ENCODE data around the gene MLLT6.

MLLT6 gene

DNA sequence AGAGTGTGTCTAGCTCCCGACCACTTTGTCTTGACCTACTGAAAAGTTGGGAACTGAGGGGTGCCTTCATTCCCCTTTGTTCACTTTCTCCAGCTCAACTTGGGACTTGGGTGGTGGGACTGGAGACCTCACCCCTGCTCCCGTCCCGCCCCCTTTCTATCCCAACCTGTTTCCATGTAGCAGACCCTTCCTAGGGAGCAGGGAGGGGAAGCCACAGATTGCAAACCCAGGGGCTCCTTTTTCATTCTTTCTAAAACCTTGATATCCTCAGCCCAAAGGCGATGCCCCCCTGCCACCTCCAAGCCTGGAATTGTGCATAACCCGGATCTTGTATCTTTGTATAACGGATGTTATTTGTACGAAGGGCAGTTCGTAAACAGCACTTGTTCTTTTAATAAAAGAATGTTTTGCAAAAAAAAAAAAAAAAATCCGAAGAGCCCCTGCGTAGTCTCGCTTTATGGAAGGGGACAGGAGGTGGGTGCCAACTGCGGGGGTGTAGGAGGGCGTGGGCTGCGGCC is 24.4 kb downstream of the MLLT6 start:
- DNase-seq: no peak

DNA sequence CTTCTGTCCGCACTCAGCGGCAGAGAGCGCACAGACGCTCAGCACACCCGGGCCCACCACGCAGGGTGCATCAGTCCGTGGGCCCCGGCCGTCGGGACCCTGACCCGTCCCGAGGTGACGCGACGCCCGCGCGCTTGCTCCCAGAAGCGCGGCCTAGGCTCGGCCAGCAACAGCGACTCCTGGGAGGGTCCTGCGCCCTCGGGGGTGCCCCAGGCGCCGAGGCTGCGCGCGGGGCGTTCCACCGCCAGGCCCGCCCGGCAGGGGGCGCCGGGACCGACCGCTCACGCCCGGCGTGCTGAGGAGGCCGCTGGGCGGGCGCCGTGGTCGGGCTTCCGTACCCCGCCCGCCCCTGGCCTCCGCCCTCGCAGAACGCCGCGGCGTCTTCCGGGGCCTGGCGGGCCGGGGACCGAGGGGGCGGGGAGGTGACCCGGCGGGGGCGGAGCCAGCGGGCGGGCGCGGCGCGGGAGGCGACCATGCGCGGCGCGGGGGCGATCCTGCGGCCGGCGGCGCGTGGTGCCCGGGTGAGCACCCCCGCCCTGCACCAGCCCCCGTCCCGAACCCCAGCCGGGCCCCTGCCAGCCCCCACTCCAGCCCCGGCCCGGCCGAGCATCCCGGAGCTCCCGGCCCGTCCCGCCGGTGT is 24.9 kb downstream of the MLLT6 start, which contains the start of gene CISD3:
Gene CISD3, plus strand, starts transcription at position 456 of the 640 bp plus-strand sequence. Its CDS starts 18 bp downstream, at position 474.
- DNase-seq: peak; percentile 77

DNA sequence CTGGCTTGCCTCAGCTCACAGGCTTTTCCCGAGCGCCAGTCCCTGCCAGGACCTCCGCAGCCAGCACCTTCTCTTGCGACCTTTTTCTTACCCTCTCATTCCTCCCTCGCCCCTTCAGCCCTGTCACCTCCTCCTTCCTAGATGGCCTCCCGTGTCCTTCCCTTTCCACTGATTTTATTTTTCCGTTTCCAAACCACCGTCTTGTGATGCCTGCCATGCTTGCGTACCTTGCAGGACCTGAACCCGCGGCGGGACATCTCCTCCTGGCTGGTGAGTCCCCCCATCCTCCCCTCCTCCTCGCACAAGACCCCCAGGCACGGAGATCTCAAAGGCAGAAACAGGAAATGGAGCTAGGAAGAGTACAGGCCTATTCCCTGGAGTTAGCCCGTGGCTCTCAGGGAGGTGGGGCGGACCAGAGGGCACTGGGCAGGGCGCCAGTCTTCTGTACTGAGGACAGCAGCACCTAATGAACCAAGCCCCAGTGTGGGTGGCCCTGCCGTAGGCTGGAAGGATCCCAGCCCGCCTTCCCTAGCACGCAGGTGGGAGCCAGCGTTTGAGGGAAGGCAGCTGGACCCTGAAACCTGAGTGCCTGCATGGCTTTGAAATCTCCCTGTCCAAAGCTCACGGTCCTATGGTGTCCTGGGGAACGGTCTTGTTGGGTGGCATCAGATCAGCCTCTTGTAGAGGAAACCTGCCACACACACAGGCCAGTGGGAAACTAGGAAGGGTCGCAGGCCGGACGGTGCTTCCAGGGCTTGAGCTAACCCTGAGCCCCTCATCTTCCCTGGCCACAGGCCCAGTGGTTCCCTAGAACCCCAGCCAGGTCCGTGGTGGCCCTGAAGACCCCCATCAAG is 25.7 kb downstream of the MLLT6 start:
- DNase-seq: peak; percentile 43

DNA sequence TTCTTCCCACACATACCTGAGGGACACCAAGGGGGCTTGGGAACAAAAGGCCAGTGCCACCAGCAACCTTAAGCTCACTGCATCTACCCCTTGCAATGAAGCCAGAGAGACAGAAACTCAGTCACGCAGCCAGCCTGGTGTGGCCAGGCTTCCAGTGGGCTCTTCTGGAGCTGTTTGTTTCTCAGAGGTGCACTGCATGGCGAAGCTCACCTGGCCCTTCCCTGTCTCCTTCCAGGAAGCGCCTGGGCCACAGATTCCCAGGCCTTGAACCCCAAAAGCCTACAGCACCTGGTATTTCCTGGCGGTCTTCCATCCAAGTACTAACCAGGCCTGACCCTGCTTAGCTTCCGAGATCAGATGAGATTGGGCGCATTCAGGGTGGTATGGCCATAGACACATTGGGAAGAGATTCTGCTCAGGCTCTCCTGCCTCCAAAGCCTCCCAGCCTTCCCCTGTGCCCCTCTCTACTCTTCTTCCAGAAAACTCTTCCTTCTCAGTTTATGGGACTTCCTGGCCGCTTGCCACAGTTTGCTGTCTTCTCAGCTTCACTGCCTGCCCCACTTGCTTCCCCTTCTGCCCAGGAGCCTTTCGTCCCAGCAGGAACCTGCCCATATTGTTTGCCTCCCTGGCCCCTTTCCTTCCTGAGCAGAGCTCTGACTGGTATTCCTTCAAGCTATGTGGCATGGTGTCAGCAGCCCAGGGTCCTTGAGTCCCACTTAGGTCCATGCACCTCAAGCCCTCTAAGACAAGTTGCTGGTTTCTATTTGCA is 26.6 kb downstream of the MLLT6 start:
- DNase-seq: no peak

DNA sequence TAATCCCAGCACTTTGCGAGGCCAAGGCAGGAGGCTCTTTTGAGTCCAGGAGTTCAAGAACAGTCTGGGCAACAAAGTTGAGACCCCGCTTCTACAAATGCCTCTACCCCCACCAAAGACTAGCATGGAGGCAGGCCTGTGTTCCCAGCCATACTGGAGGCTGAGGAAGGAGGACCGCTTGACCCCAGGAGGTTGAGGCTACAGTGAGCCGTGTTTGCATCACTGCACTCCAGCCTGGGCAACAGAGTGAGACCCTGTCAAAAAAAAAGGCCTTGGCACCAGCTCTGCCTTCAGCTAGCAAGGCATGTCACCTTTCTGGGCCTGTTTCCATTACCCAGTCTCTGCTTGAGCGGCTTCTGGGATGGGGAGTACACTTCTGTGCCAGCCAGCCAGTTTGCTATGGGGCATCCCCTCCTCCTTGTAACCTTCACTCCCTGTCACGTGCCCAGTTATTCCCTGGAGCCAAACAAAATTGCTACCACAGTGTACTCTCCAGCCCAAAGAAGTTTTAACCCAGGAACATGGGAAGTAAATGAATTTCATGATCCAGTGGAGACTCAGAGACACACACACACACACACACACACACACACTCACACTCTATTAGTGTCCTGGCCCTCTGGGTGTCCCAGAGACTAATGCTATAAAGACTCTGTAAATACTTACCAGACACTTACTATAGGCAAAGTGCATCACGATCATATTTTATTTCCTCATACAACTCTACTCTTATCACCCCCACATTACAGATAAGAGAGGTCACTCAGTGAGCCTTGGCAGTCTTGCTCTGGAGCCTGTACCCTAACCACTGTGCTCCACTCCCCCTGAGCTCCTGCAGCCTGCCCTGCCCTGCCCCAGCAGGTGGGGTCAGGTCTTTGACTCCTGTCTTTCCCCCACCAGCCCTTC is 27.6 kb downstream of the MLLT6 start:
- no peak for DNase-seq

DNA sequence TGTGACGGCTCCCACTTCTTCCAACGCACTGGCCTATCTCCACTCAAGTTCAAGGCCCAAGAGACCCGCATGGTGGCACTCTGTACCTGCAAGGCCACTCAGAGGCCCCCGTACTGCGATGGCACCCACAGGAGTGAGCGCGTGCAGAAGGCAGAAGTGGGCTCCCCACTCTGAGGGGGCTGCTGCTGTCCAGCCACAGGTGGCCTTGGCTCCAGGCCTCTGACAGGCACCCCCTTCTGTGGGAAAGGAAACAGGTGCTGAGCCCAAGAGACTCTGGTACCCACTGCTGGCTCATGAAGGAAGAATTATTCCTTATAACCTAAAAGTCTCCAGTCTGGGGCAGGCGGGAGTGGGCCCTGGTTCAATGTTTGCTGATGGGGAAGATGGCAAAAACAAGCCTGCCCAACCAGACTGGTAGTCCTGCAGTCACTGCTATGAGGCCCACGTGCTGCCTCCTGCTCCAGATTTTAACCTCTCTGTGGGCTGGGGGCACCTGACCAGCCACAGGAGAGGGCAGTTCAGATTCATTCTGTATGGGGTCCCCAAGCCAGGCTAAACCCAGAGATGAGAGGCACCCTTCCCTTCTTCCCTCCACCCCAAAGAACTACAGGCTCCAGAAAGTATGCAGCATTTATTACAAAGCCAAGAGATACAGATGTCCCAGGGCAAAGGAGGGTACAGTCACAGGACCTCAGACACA is 28.4 kb downstream of the MLLT6 start:
- no peak for DNase-seq

DNA sequence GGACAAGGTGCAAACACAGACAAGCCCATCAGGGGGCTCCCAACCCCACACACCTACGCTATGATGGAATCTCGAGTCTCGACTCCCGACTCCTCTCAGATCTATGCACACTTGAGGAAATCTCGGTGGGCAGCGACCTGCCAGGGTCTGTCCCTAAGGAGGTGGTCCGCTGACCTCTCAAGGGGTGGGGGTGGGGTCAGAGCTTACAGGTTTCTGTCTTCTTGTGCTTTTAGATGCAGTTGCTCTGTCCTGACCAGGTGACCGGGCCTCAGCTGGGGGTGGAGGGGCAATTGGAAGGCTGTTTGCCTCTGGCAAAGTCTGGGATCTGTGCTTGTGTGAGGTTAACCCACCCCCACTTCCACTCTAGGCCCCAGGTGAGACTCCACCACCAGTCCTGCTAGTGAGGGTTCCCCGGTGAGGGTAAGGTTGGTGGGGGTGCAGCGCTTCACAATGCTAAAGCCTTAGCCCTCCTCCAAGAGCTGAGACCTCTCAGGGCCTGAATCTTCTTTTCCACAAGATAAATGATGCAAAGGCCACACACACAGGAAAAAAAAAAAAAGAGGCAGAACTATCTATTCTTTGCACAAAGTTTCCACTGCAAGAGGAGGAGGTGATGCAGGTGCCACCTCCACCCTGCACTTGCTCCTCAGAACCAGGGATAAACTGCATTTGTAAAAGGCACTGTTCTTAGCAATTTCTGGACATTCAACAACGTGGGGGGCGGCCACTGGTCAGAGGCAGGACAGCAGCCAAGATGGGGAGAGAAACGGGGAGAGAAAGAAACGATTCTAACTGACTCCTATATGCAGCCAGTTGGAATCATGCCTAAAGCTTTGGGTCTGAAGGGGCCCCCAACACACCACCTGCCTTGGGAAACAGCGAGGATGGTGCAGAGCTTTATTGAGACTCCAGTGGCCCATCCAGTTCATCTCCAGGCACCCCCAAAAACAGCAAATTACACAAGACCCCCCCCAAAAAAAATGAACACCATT is 29.2 kb downstream of the MLLT6 start:
- no peak for DNase-seq

DNA sequence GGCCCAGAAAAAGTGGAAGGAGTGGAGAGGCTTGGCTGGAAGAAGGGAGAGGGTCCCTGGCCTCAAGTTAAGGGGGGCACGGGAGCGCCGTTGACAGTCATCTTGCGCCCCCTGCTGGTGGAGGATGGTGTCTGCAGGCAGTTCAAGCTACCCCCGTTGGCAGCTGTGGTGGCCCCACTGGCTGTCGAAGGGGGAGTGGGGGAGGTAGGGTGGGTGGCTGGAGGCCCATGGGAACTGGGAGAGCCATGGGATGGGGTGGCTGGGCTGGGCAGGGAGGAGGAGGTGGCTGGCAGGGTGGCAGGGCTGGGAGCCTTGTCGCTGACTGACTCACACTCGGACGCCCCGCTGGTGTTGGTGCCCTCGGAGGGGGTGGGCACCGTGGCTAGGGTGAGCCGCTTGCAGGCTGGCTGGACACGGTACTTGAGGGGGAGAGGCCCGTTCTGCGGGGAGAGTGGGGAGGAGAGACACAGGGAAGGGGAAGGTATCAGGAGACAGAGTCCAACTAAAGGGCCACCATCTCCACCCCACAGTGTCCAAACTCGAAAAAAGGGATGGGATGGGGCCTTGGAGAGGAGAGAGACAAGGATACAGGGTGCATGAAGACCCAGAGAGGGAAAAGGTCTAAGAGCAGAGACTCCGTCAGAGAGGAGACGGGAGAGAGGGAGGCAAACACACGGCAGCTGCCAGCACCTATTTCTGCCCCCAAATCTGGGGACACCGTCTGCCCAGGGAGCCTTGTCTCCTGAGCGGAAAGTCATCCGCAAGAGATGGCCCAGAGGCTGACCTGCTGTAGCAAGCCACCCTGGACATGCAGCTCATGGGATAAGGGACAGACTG is 30.3 kb downstream of the MLLT6 start:
- peak; percentile 21 for DNase-seq

DNA sequence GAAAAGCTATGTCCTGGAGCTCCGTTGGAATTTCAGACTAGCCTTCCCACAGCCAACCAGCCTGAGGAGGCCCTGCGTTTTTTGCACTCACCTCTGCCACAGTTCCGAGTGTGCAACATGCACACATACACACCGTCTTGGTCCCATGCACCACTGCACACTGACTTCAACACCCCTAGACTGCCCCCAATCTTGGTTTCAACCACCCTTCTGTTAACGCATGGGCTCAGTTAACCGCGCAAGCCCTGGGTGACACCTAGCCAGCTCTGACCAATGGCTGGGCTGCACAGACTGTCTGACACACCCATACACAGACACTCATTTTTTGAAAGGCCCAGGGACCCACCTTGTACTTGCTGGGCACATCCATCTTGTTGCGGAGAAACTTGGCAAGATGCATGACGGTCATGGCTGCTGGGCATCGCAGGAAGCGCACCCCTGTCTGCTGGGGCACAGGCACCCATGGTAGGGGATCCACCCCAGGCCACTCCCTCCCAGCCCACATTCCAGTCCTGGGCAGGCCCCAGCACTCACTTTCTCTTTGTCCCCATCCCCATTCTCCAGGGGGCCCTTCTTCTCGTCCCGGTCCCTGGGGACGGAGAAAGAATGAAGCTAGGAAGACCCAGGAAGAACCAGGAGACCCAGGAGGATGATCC is 33.1 kb downstream of the MLLT6 start:
- DNase-seq: no peak

DNA sequence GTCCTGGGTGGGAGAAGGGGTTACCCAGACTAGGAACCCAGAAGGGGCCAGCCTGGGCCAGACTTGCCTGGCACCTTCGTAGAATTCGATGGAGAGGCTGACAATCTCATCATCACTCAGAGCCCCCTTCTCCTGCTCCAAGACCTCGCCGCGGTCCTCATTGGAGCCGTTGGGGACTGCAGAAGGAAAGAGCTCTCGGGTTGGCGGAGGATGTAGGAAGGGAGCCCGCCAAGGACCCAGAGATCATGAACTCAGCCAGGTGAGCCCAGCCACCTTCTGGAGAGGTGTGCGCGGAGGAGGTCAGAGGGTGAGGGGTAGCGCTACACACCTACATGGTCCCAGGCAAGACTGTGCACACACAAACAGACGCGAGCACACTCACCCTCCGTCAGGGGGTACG is 33.6 kb downstream of the MLLT6 start:
- no peak for DNase-seq

DNA sequence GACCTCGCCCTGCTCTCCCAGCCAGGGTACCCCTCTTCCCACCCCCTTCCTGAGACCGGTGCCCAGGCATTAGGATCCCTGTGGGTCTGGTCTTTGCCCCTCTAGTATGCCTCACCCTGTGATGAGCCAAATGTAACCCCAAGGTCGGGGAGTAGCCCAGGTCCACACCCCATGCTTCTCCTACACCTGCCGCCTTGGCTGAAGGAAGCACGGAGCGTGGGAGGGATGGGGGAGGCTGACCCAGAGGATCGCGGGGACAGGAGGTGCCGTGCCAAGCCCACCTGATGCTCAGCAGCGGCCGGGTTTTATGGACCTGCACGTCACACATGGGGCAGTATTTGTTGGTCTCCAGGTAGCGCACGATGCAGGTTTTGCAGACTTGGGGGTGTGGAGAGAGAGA is 34.2 kb downstream of the MLLT6 start:
- DNase-seq: no peak

DNA sequence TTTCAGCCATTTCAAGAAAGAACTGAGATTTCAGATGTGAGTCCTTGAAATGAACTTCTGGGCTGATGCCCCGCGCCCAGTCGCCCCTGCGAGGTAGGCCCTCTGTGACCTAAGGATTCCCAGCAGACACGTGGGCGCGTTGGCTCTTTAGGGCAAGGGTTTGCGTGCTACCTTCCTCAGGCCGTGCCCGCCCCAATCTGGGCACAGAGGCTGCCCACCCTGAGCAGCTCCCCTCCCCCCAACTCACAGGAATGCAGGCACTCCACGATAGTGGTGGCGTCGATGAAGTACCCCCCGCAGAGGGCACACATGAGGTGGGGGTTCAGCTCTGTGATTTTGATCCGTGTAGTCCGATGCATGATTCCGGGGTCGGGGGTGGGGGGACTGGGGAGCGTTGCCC is 35.0 kb downstream of the MLLT6 start:
- no peak for DNase-seq

DNA sequence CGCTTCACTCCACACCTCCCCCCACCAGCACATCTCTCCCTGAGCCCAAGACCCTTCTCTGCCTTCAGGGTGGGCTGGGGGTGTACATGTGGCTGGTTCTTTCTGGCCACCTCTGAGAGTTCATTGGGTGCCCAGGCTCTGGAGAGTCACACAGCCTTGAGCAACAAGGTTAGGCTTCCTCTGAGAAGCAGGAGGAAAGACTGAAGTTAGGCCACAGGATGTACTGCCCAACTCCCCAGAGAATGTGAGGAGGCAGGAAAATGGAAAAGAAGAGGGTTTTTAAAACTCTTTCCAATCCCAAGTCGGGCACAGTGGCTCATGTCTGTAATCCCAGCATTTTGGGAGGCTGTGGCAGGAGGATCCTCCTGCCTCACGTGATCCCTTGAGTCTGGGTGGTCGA is 35.7 kb downstream of the MLLT6 start:
- DNase-seq: no peak

DNA sequence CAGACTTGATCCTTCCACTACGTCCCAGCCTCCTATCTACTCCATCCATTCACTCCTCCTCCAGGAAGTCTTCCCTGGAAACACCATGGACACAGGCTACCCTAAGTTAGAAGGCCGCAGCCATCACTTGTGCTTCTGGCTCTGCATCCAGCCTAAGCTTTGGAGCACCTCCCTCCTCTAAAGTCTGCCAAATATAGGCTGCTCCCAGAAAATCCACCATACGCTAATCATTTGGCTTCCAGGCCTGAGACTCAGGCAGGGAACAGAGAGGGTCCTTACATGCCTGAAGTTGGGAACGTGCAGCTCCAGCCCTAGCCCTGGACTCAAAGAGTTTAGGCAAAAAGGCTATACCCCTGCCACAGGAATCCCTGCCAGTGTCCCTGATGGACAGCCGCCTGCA is 36.4 kb downstream of the MLLT6 start:
- DNase-seq: no peak

DNA sequence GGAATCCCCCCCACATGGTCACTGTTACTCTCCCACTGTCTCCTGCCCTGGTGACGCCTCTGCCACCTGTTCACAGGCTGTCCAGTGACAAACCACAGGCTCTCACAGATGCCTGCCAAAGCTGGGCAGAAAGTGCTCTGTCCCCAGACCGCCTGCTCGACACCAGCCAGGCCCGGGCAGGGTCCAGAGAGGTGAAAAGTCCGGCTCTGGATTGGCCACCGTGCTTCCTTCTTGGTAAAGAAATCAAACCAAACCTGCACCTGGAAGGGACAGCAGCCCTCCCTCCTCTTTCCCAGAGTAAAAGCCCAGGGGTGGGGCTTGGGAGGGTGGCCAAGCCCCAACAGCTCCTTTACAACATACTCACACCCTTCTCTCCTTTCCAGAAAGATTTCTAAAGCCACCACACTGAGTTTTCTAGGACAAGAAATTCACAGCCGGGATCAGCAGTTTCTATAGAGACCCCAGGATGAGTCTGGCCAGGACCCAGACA is 36.9 kb downstream of the MLLT6 start:
- peak; percentile 61 for DNase-seq

DNA sequence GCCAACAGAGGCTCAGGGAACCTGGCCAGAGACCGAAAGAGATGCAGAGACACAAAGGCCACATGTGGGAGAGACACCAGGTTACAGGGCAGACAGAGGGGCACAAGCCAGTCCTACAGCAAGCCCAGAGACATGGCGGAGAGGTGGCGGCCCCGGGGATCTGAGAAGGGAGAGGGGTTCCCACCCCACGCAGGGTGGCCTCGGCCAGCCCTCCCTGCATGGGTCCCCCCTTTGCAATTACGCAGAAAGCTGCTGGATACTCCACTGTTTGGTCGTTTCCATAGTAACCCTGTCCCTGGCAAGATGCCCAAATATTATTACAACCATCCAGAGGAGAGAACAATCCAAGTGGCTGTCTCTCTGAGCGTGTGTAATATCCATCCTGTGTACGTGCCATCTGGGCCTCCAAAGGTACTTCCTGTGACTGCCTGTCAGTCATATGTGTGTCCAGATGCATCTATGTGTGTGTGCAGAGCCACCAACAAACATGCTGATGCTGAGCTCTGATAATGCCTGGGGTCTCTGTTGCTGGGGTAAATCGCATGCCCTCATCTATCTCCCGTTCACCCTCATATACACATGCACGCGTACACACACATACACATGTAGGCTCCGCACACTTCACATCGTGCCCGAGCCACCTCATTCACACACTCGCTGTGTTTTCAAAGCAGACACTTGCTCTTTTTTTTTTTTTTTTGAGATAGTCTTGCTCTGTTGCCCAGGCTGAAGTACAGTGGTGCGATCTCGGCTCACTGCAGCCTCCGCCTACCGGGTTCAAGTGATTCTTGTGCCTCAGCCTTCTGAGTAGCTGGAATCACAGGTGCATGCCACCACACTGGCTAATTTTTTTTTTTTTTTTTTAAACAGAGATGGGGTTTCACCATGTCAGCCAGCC is 37.6 kb downstream of the MLLT6 start:
- peak; percentile 93 for DNase-seq

DNA sequence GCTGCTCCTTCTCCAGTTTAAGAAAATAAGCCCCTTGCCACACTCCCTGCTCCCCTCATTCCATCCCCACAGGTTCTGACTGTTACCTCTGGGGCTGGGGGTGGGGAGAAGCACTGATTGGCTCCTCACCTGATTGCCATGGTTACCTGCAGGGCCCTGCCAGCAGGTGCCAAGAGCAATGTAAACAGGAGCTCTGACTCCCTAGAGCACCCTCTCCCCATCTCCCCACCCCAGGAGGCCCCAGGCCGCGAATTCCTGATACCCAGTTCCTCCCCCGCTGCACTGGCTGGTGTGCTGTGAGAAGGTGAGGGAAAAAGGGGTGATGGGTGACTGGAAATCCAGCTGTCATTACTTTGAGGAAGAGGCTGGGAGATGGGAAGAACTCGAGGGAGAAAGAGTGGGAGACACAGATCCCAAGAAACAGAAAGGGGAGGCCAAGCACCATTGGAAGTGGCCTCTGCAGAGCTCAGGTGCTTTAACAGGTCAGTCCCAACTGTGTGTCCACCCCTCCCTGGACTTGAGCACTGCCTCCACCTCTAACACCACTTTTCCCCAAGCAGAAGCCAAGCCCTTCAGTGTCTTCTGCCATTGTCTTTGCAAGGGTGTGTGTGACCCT is 38.6 kb downstream of the MLLT6 start:
- peak; percentile 92 for DNase-seq
